ENCODE results near the gene CELSR1.
"Not testable (repeated sequence)": the region's sequence is repeated elsewhere in the genome, so short reads cannot be mapped to it uniquely, and the experiment has no call there.

Gene CELSR1

GRCh38 chr22:46532416-46532815 lies 5.0 kb downstream of the CELSR1 start:
- DNase-seq: no peak

DNA sequence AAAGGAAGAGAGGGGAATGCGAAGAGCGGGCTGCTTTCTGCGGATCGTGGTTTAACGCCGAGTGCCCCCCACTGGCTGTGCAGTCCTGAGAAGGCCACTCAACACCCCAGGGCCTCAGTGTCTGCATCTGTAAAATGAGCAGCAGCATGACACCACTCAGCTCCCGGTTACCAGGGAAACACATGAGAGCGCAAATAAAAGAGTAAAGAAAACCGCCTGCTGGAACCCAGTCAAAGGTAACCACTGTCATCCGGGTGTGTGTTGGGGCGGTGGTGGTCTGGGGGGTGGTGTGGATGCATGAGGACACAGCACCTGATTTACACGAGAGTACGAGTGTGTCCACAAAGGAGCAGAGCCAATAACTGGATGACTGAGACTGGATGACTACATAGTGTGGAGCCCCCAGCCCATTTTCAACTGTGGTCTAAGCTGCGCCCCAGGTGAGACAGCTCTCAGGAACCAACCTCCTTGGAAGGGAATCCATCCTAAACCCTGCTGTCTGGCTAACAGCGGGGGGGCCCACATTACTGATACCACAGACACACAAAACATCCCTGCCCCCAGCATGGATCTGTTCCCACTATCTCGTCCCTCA lies 5.7 kb downstream of the CELSR1 start:
- DNase-seq: no peak

GRCh38 chr22:46528121-46528610 lies 9.3 kb downstream of the CELSR1 start:
- no peak for DNase-seq

DNA sequence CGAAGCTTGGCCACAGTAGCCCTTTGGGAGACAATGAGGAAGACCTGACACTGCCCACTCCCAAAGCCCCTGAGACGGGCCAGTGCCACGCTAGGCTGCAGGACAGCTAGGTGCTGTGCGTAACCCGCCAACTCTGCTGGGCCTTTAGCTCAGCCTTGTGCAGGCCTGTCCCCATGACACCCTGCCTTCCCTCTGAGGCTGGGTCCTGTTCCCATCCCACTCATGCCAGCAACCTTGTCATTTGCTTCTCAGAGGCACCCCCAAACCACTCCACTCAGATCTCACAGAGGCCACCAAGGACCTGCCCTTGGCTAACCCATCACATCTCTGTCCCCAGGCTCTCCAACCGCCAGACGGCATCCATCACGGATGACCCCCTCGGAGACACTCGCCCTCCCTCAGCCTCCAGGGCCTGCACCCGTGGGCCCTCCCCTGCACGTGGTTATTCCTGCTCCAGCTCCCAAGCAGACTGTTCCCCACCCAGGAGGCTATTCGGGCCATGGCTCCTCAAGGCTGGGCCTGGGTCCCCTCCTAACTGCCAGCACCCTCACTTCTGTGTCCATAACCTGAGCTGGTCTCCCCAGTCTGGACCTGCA lies 11.1 kb downstream of the CELSR1 start:
- DNase-seq: no peak

GRCh38 chr22:46525389-46526243 lies 11.8 kb downstream of the CELSR1 start:
- no peak for DNase-seq

DNA sequence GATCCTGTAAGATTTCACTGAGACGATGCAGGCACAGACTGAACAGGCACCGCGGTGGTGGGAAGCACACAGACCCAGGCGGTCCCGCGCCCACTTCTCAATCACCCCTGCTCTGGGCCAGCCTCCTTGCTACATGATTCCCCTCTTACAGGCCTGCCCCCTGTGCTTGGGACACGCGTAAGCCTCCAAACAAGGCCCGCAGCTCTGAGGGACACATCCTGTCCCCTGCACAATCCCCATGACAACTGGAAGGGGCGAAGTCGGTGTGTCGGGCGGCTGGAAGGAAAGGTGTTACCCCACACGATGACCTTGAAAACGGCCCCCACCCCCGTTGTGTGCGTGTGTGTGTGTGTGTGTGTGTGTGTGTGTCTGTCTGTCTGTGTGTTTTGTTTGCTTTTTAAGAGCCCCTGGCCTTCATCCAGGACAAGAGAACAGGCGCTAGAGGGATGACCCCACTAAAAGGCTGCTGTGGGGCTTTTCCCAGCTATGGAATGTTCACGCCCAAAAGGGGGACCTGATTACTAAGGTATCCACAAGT lies 13.1 kb downstream of the CELSR1 start:
- no peak for DNase-seq

GRCh38 chr22:46522797-46523196 lies 14.6 kb downstream of the CELSR1 start:
- DNase-seq: no peak

- DNase-seq: no peak
Observed at GRCh38 chr22:46521994-46522393, 15.4 kb downstream of the CELSR1 start.

DNA sequence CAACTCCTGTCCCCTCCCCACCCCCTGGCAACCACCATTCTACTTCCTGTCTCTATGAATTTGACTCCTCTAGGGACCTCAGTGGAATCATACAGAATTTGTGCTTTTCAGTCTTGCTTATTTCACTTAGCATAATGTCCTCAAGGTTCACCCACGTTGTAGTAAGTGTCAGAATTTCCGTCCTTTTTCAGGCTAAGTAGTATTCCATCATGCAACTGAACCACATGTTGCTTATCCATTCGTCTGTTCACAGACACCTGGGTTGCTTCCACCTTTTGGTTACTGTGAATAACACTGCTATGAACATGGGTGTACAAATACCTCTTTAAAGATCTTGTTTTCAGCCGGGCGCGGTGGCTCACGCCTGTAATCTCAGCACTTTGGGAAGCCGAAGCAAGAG lies 16.5 kb downstream of the CELSR1 start:
- no peak for DNase-seq

- DNase-seq: no peak
Observed at GRCh38 chr22:46519377-46519776, 18.0 kb downstream of the CELSR1 start.

DNA sequence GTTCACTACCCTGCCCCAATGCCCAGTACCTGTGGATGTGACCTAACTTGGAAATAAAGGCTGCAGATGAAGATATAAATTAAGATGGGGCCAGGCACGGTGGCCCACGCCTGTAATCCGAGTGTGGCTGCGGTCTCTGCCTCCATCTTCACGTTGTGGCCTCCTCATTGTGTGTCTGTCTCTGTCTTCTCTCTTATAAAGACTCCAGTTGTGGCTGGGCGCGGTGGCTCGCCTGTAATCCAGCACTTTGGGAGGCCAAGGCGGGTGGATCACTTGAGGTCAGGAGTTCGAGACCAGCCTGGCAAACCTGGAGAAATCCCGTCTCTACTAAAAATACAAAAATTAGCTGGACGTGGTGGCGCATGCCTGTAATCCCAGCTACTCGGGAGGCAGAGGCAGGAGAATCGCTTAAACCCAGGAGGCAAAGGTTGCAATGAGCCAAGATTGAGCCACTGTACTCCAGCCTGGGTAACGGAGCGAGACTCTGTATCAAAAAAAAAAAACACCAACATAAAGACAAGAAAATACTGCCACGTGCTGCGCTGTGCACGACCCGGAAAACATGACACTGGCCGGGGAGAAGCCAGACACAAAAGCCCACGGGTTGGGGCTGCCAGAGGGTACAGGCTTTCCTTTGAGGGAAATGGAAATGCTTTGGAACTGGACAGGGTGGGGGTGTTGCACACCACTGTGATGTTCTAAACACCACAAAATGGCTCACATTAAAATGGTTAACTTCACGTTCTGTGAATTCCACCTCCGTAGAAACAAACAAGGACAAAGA lies 18.7 kb downstream of the CELSR1 start:
- DNase-seq: no peak

DNA sequence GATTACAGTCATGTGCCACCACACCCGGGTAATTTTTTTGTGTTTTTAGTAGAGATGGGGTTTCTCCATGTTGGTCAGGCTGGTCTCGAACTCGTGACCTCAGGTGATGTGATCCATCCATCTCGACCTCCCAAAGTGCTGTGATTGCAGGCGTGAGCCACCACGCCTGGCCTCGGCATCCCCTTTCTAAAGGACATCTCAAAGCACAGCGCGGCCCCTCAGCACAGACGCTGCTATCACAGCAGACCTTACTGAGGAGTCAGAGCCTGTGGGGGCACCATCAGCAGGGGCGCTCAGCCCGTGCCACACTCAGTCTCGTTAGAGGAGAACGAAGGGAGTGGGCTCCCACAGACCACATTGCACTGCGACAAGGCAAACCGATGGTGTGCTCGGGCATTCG lies 19.4 kb downstream of the CELSR1 start:
- DNase-seq: no peak

- DNase-seq: no peak
Observed at GRCh38 chr22:46517255-46517761, 20.1 kb downstream of the CELSR1 start.

DNA sequence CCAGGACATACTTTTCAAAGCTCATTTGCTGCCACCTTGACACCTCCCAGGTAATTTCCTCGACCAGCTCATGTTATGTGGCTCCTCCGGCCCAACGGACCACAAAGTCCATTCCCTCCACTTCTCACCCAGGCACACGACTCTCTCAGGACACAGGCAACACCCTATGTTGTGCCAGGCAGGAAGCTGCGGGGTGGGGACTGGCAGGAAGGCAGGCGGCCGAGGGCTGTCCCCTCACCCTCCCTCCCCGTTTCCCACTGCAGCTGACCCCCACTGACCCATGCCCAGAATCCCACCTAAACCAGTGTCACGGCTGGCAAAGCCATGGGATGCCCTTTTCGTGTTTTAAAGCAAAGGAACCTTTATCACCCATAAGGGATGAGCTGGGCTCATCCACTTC lies 20.8 kb downstream of the CELSR1 start:
- DNase-seq: no peak

DNA sequence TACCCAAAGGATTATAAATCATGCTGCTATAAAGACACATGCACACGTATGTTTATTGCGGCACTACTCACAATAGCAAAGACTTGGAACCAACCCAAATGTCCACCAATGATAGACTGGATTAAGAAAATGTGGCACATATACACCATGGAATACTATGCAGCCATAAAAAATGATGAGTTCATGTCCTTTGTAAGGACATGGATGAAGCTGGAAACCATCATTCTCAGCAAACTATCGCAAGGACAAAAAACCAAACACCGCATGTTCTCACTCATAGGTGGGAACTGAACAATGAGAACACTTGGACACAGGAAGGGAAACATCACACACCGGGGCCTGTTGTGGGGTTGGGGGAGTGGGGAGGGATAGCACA lies 21.3 kb downstream of the CELSR1 start:
- DNase-seq: not testable (repeated sequence)

- no peak for DNase-seq
Observed at GRCh38 chr22:46515208-46516111, 22.0 kb downstream of the CELSR1 start.

GRCh38 chr22:46514592-46515207 lies 22.7 kb downstream of the CELSR1 start:
- DNase-seq: no peak

DNA sequence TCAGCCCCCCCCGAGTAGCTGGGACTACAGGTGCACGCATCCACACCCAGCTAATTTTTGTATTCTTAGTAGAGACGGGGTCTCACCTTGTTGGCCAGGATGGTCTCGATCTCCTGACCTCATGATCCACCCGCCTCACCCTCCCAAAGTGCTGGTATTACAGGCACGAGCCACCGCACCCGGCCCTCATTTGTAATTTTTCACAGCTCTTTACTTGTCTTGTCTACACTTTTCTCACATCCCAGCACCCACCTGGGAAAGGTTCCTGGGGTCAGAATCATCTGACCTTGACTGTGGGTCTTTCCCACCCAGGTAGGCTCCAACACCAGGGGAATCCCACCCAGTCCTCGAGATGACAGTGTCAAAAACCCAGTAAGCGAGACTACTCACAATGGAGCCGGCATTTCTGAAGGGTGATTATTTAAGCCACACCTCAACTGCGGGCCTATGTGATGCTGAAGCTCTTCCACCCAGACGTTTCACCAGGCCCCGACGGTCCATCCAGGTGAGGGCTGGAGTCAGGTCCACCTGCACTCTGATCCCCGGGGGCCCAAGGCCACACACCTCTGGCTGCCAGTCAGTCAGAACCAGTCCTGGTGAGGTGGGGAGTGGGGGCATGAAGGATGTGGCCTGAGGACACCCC lies 23.4 kb downstream of the CELSR1 start:
- DNase-seq: no peak

DNA sequence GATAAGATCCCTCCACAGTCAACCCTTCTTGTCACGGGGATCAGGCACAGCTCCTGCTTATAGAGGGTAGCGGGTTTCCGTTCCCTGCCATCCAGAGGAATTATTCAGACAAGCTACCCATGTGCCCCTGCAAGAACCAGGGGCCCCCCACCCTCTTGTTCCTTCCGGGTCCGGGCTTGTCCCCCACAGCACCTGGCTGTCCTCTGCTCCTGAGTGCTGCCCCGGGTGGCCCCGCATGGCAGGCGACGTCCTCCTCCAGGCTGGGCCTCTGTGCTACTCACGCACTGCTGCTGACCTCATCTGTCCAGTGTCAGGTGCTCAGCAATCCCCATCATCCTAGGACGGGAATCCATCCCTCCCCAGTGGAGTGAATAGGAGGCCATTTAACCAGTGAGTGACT lies 24.7 kb downstream of the CELSR1 start:
- no peak for DNase-seq

DNA sequence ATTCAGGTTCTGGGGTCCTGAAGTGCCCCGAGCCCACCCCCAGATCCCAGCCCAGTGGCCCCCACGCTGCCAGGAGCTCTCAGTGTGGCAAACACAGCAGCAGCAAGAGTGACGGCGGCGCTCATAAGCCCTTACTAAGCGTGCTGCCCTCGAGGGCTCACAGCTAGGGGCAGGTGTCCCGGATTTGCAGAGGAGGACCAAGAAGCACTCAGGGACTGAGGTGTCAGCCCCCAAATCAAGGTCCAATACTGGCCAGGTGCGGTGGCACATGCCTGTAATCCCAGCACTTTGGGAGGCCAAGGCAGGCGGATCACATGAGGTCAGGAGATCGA lies 25.4 kb downstream of the CELSR1 start:
- no peak for DNase-seq

All from activated CD4-positive, alpha-beta T cell treated with anti-CD3 and anti-CD28 coated beads, Interleukin-2, amount 50 U/mL, for 4 hours (primary cell).